Non-pigmented ciliary epithelial cell (primary cell): ENCODE results near the gene TCP11L1.
A peak's percentile ranks its signal among the peaks of the same experiment; 100 is the strongest.
"Not testable (repeated sequence)": the region's sequence is repeated elsewhere in the genome, so short reads cannot be mapped to it uniquely, and the experiment has no call there.

ENCODE experiments used
- DNase-seq: peaks from one replicate; pipeline ENCODE4 v3.0.0-alpha.2; 2010; ENCODE audit warnings: low read depth

Gene TCP11L1

GRCh38 chr11:33067294-33067693 lies 27.9 kb downstream of the TCP11L1 start:
- no peak for DNase-seq

GRCh38 chr11:33068611-33069340 lies 29.4 kb downstream of the TCP11L1 start:
- no peak for DNase-seq

GRCh38 chr11:33072465-33072864 lies 33.1 kb downstream of the TCP11L1 start:
- no peak for DNase-seq

- no peak for DNase-seq
Observed at GRCh38 chr11:33083918-33084317, 44.5 kb downstream of the TCP11L1 start.

GRCh38 chr11:33086017-33086416 lies 46.6 kb downstream of the TCP11L1 start:
- DNase-seq, result no peak

DNA sequence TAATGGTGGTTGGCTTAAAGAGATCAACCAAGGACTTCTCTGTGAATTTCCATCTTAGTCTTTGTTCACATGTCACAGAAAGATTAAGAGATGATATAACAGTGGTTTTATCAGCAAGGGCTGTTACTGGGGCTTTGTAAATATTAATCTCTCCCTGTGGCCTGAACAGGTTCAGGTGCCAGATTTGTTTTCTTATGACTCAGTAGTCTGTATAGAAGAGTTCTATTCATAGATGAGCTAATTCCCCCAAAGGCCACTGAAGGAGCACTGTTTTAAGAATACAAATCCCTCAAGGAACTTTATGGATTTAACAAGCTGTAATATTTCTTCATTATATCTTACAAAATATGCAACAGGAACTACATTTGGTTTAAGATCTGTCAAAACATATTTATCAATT lies 50.4 kb downstream of the TCP11L1 start:
- DNase-seq, result peak; percentile 13

GRCh38 chr11:33094157-33094556 lies 54.8 kb downstream of the TCP11L1 start:
- no peak for DNase-seq

- DNase-seq, result no peak
Observed at GRCh38 chr11:33103836-33104235, 64.5 kb downstream of the TCP11L1 start.

DNA sequence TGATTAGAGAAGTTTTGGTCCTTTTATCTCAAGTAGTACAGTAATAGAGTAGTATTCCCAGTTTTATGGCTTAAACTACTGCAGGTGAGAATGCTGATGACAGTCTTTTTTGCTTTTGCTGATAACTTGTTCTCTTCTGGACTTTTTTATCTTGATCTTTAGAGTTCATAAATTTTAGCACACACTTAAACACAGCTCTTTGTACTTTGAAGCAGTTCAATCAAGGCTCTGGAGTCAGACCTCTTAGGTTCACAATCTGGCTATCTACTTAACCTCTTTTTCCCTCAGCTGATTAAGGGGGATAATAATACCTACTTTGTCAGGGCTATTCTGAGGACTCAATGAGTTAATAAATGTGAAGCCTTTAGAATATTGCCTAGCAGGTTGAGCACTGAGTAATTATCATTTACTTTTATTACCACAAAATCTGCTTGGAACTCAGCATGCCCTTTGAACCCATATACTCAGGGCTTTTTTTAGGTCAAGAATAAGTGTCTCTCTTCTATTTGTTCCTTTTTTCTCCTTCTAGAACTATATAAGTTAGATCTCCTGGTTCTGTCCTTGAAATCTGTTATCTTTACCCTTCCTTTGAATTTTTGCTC lies 70.0 kb downstream of the TCP11L1 start:
- DNase-seq, result no peak

- DNase-seq, result no peak
Observed at GRCh38 chr11:33110083-33110482, 70.7 kb downstream of the TCP11L1 start.

GRCh38 chr11:33116535-33116934 lies 77.2 kb downstream of the TCP11L1 start:
- DNase-seq, result no peak

DNA sequence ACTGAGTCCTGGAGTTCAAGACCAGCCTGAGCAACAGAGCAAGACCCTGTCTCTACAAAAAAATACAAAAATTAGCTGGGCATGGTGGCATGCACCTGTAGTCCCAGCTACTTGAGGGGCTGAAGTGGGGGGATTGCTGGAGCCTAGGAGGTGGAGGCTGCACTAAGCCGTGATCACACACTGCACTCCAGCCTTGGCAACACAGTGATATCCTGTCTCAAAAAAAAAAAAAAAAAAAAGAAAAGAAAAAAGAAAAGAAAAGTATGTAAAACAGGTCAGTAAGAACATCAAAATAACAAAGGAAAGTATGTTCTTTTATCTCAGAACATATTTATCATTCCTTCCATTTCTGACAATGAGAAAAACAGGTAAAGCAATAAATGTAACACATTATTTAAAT lies 83.3 kb downstream of the TCP11L1 start:
- DNase-seq, result not testable (repeated sequence)
